B cell (primary cell): ENCODE data around the gene ARHGAP40. TPM values are rescaled to one million over a fixed set of nuclear protein-coding genes. Genes with fewer than 3 reads are reported as not detected.

Experiments
- ATAC-seq: fragments of 200-7000 bp; cut with Tn5 transposase; one replicate; pipeline ENCODE4 v1.10.0; 2021; ENCODE audit warnings: low read depth, mild to moderate bottlenecking, moderate number of reproducible peaks, moderate library complexity
- CTCF ChIA-PET: fragments of 350-600 bp; sonication (Branson Sonifier 250); formaldehyde crosslinking; loops from one replicate; lab custom pipeline; 2021; ENCODE audit warnings: antibody characterized with exemption, inconsistent platforms; lab: Charles Lee
- POLR2A ChIA-PET: fragments of 350-600 bp; sonication (Branson Sonifier 250); formaldehyde crosslinking; loops from one replicate; lab custom pipeline; 2021; ENCODE audit warnings: antibody characterized with exemption; lab: Charles Lee
- DNase-seq: peaks from one replicate; pipeline ENCODE4 v3.0.0; 2013
- H2AFZ ChIP-seq: 2 replicates; pipeline ENCODE4 v1.6.1; 2012; ENCODE audit warnings: mild to moderate bottlenecking, low read depth, low read length; ENCODE audit not compliant: insufficient read depth, poor library complexity, severe bottlenecking
- H3K27ac ChIP-seq, 2 donors: 1 replicate in 1 of 2; 2 replicates in 1 of 2; pipeline ENCODE4 v1.5.1; 2012 to 2013; ENCODE audit warnings: low read length in 2 of 2, mild to moderate bottlenecking in 2 of 2, moderate library complexity in 1 of 2
- H3K27me3 ChIP-seq, 4 experiments: fragments of 200-600 bp in 1 of 4; sonication (generic) in 1 of 4; replicated peaks in 1 of 4; 1 replicate in 2 of 4; 2 replicates in 2 of 4; pipeline versions ENCODE4 v1.6.1 to v1.7.0; 2013 to 2016; ENCODE audit warnings: low read length in 3 of 4, mild to moderate bottlenecking in 2 of 4, mixed read lengths in 1 of 4, moderate library complexity in 1 of 4; ENCODE audit not compliant: insufficient read depth in 4 of 4, control insufficient read depth in 3 of 4; ENCODE audit errors: control extremely low read depth in 1 of 4
- H3K36me3 ChIP-seq, 2 experiments: replicated peaks in 1 of 2; 1 replicate in 1 of 2; 2 replicates in 1 of 2; pipeline versions ENCODE4 v1.6.1 to v1.7.1; 2013; ENCODE audit warnings: low read length in 1 of 2; ENCODE audit not compliant: insufficient read depth in 2 of 2, control insufficient read depth in 1 of 2; ENCODE audit errors: control extremely low read depth in 1 of 2, extremely low read depth in 1 of 2
- H3K4me1 ChIP-seq, 2 donors: fragments of 200-600 bp in 1 of 2; sonication (generic) in 1 of 2; 1 replicate in 1 of 2; 2 replicates in 1 of 2; pipeline versions ENCODE4 v1.5.1 to v1.6.1; 2013 to 2017; ENCODE audit warnings: low read length in 2 of 2; ENCODE audit not compliant: control insufficient read depth in 2 of 2, insufficient read depth in 2 of 2
- H3K4me2 ChIP-seq: replicated peaks from 2 replicates; pipeline ENCODE3; 2012; ENCODE audit warnings: mild to moderate bottlenecking, low read depth, low read length; ENCODE audit not compliant: poor library complexity, severe bottlenecking
- H3K4me3 ChIP-seq, 5 experiments: fragments of 200-600 bp in 1 of 5; sonication (generic) in 1 of 5; 1 replicate in 3 of 5; 2 replicates in 2 of 5; pipeline versions ENCODE4 v1.5.1 to v1.7.0; 2011 to 2016; ENCODE audit warnings: low read length in 4 of 5, mild to moderate bottlenecking in 4 of 5, low read depth in 2 of 5, control low read depth in 1 of 5, moderate library complexity in 1 of 5; ENCODE audit not compliant: insufficient read depth in 1 of 5; ENCODE audit errors: control extremely low read depth in 1 of 5, extremely low read depth in 1 of 5
- H3K79me2 ChIP-seq: fragments of 200-600 bp; sonication (generic); one replicate; pipeline ENCODE4 v1.6.0; 2016; ENCODE audit warnings: low read length; ENCODE audit not compliant: control insufficient read depth, insufficient read depth
- H3K9ac ChIP-seq: fragments of 200-600 bp; sonication (generic); 2 replicates; pipeline ENCODE4 v1.6.1; 2017; ENCODE audit warnings: mild to moderate bottlenecking, low read length, moderate library complexity
- H3K9me3 ChIP-seq, 3 donors: one replicate each; pipeline versions ENCODE4 v1.6.1 to v1.7.1; 2013; ENCODE audit warnings: low read length in 2 of 3; ENCODE audit not compliant: control insufficient read depth in 2 of 3, insufficient read depth in 1 of 3; ENCODE audit errors: control extremely low read depth in 1 of 3
- H4K20me1 ChIP-seq: 2 replicates; pipeline ENCODE4 v1.6.0; 2012; ENCODE audit warnings: mild to moderate bottlenecking, low read length; ENCODE audit not compliant: insufficient read depth, control insufficient read depth, poor library complexity, severe bottlenecking
- H3K27ac Mint-ChIP-seq: one replicate; pipeline ENCODE4 v1.8.0; 2021; ENCODE audit warnings: mixed read lengths
- H3K27me3 Mint-ChIP-seq: one replicate; pipeline ENCODE4 v1.8.0; 2021; ENCODE audit warnings: mixed read lengths
- H3K4me1 Mint-ChIP-seq: one replicate; pipeline ENCODE4 v1.8.0; 2021; ENCODE audit warnings: mixed read lengths
- H3K4me3 Mint-ChIP-seq: one replicate; pipeline ENCODE4 v1.8.0; 2021; ENCODE audit warnings: mixed read lengths
- H3K9me3 Mint-ChIP-seq: one replicate; pipeline ENCODE4 v1.8.0; 2022; ENCODE audit warnings: mixed read lengths; ENCODE audit not compliant: insufficient read depth
- CTCF ChIP-seq: fragments of 200-600 bp; IDR thresholded peaks from one replicate; pipeline ENCODE4 v1.8.0; 2022; ENCODE audit warnings: antibody characterized with exemption, mild to moderate bottlenecking
- EZH2 ChIP-seq: IDR thresholded peaks from 2 replicates; pipeline ENCODE4 v1.6.1; 2012; ENCODE audit warnings: borderline replicate concordance, low read depth, mild to moderate bottlenecking, moderate library complexity, low read length; ENCODE audit not compliant: insufficient read depth, poor library complexity, severe bottlenecking
- WGBS: methylation state at CpG from one replicate; pipeline ENCODE4 v1.1.5; 2013; ENCODE audit warnings: missing lambda C conversion rate; ENCODE audit not compliant: insufficient coverage; 5-methylcytosine and 5-hydroxymethylcytosine counted together
- intact Hi-C: fragments of 100-400 bp; cut with micrococcal nuclease; formaldehyde crosslinking; loops from one replicate; pipeline ENCODE4 v1.10.0; 2022
- polyA plus RNA-seq: library from polyadenylated mRNA; depleted of rRNA; stranded (reverse); fragments of >200 nt; gene quantifications from 2 replicates; pipeline ENCODE4 v1.2.3, GENCODE V29; 2012
- total RNA-seq, 2 donors: library from RNA; stranded (reverse); fragments of 120-200 nt in 1 of 2; gene quantifications; 1 replicate in 1 of 2; 2 replicates in 1 of 2; pipeline versions ENCODE4 v1.2.3 to v1.2.4, GENCODE V29; 2013 to 2022

ARHGAP40 gene
- total and polyA plus RNA-seq, 2 donors (not counting 1 experiment from before 2014, with no cell fraction given), result not detected

- H3K27ac Mint-ChIP-seq, result no peak overlapping the region
- Histone ChIP-seq H3K9ac (no peak overlapping the region), H2AFZ (no peak overlapping the region), H3K36me3 (no peaks in the 10 kb centered on the region), H3K9me3 (no peaks in the 10 kb centered on the region), H3K79me2 (no peaks in the 10 kb centered on the region), H3K4me2 (no peak overlapping the region), H4K20me1 (no peaks in the 10 kb centered on the region), H3K4me1 (no peaks in the 10 kb centered on the region), H3K4me3 (no peak overlapping the region), H3K27me3 (peaks cover 0 to 16% (median 0%) of the 10 kb centered on the region in 4 experiments), H3K27ac (no peak overlapping the region)
- CTCF ChIA-PET, result no interaction called here
- TF ChIP-seq CTCF (no peak), EZH2 (no peak)
- H3K4me1 Mint-ChIP-seq, result no peaks in the 10 kb centered on the region
- ATAC-seq (no peak), DNase-seq (no peak)
- POLR2A ChIA-PET, result no interaction called here
- WGBS, result 85% methylated on average over 3 of the region's 5 CpGs
- intact Hi-C loops, result no loop called here
- H3K9me3 Mint-ChIP-seq, result no peaks in the 10 kb centered on the region
- peaks cover 54% of the 10 kb centered on the region for H3K27me3 Mint-ChIP-seq
- H3K4me3 Mint-ChIP-seq, result no peak overlapping the region
These were observed 11.3 kb downstream of the ARHGAP40 start for GRCh38 chr20:38612751-38613515.

- no peaks in the 10 kb centered on the region for H3K4me1 Mint-ChIP-seq
- H3K4me3 ChIP-seq, result no peak overlapping the region
- H3K4me1 ChIP-seq, result no peaks in the 10 kb centered on the region
- no peaks in the 10 kb centered on the region for H3K9me3 ChIP-seq
- POLR2A ChIA-PET, result no interaction called here
- H4K20me1 ChIP-seq, result no peaks in the 10 kb centered on the region
- H2AFZ ChIP-seq, result no peak overlapping the region
- no peak overlapping the region for H3K27ac Mint-ChIP-seq
- peaks cover 64% of the 10 kb centered on the region for H3K27me3 Mint-ChIP-seq
- TF ChIP-seq EZH2, result no peak
- no peak for TF ChIP-seq CTCF
- H3K4me3 Mint-ChIP-seq, result no peak overlapping the region
- no peak overlapping the region for H3K27ac ChIP-seq
- no peaks in the 10 kb centered on the region for H3K36me3 ChIP-seq
- CTCF ChIA-PET, result interaction anchor here (1.5 kb wide), 1 partner anchor 18 kb away, joined by 3 read pairs; no protein-coding TSS in a partner anchor
- H3K79me2 ChIP-seq, result no peaks in the 10 kb centered on the region
- no peaks in the 10 kb centered on the region for H3K9me3 Mint-ChIP-seq
- no peak overlapping the region for H3K9ac ChIP-seq
- no peak for ATAC-seq
- H3K27me3 ChIP-seq, result peaks cover 0 to 10% (median 3%) of the 10 kb centered on the region in 4 experiments
- no peak overlapping the region for H3K4me2 ChIP-seq
- DNase-seq, result no peak
- WGBS, result 81% methylated on average over 14 of the region's 15 CpGs
- intact Hi-C loops, result no loop called here
These were observed 13.7 kb downstream of the ARHGAP40 start for GRCh38 chr20:38615283-38615682.
